SK-N-SH treated with all-trans-retinoic acid at 6 μM for 48 hours (cell line): ENCODE data around the gene ZNF541.

Experiments used
- ATAC-seq: fragments of 200-7000 bp; cut with Tn5 transposase; 3 replicates; pipeline ENCODE4 v1.9.1; 2020; ENCODE audit warnings: mild to moderate bottlenecking, moderate library complexity
- ARNTL ChIP-seq: fragments of 450-650 bp; formaldehyde crosslinking; IDR thresholded peaks from 2 replicates; pipeline ENCODE4 v1.5.0; 2020; ENCODE audit warnings: low read depth, mild to moderate bottlenecking, moderate library complexity, borderline replicate concordance
- BACH2 ChIP-seq: fragments of 250-450 bp; sonication (Bioruptor Pico); IDR thresholded peaks from 2 replicates; pipeline ENCODE4 v1.9.0; 2021; ENCODE audit warnings: mild to moderate bottlenecking, borderline replicate concordance
- CREB5 ChIP-seq: fragments of 250-450 bp; sonication (Bioruptor Pico); IDR thresholded peaks from 2 replicates; pipeline ENCODE4 v1.5.1; 2020; ENCODE audit warnings: low read depth, mild to moderate bottlenecking, moderate library complexity
- CSDC2 ChIP-seq: fragments of 250-450 bp; sonication (Bioruptor Pico); IDR thresholded peaks from 2 replicates; pipeline ENCODE4 v1.5.0; 2020; ENCODE audit warnings: mild to moderate bottlenecking, moderate library complexity
- ESRRG ChIP-seq: fragments of 250-450 bp; sonication (Bioruptor Pico); IDR thresholded peaks from 2 replicates; pipeline ENCODE4 v1.6.1; 2021; ENCODE audit warnings: mild to moderate bottlenecking
- GLIS3 ChIP-seq: fragments of 250-450 bp; sonication (Bioruptor Pico); IDR thresholded peaks from 2 replicates; pipeline ENCODE4 v1.5.0; 2020; ENCODE audit warnings: mild to moderate bottlenecking, moderate library complexity
- ISL1 ChIP-seq: fragments of 250-450 bp; sonication (Bioruptor Pico); IDR thresholded peaks from 2 replicates; pipeline ENCODE4 v2.1.2; 2022; ENCODE audit warnings: mild to moderate bottlenecking, moderate library complexity
- OSR1 ChIP-seq: fragments of 250-450 bp; sonication (Bioruptor Pico); IDR thresholded peaks from 2 replicates; pipeline ENCODE4 v1.8.0; 2022; ENCODE audit warnings: moderate library complexity, mild to moderate bottlenecking, inconsistent platforms
- PATZ1 ChIP-seq: fragments of 250-450 bp; sonication (Bioruptor Pico); IDR thresholded peaks from 2 replicates; pipeline ENCODE4 v1.8.0; 2020; ENCODE audit warnings: mild to moderate bottlenecking, moderate library complexity, borderline replicate concordance
- POU6F1 ChIP-seq: fragments of 250-450 bp; sonication (Bioruptor Pico); IDR thresholded peaks from 2 replicates; pipeline ENCODE4 v1.8.0; 2021; ENCODE audit warnings: low read depth, mild to moderate bottlenecking, moderate library complexity, borderline replicate concordance
- PPARA ChIP-seq: fragments of 250-450 bp; sonication (Bioruptor Pico); IDR thresholded peaks from 2 replicates; pipeline ENCODE4 v1.5.0; 2020; ENCODE audit warnings: mild to moderate bottlenecking, borderline replicate concordance
- RARB ChIP-seq: fragments of 250-450 bp; sonication (Bioruptor Pico); IDR thresholded peaks from 2 replicates; pipeline ENCODE4 v1.8.0; 2021; ENCODE audit warnings: mild to moderate bottlenecking, moderate library complexity
- SNAI2 ChIP-seq: fragments of 250-450 bp; sonication (Bioruptor Pico); IDR thresholded peaks from 2 replicates; pipeline ENCODE4 v1.5.0; 2020; ENCODE audit warnings: mild to moderate bottlenecking, moderate library complexity
- TCF4 ChIP-seq: fragments of 250-450 bp; sonication (Bioruptor Pico); IDR thresholded peaks from 2 replicates; pipeline ENCODE4 v1.8.0; 2021; ENCODE audit warnings: mild to moderate bottlenecking, moderate library complexity, borderline replicate concordance
- TOX ChIP-seq: fragments of 250-450 bp; sonication (Bioruptor Pico); IDR thresholded peaks from 2 replicates; pipeline ENCODE4 v1.8.0; 2021; ENCODE audit warnings: mild to moderate bottlenecking, moderate library complexity, borderline replicate concordance
- TSHZ2 ChIP-seq: fragments of 250-450 bp; sonication (Bioruptor Pico); IDR thresholded peaks from 2 replicates; pipeline ENCODE4 v1.5.0; 2020; ENCODE audit warnings: mild to moderate bottlenecking, moderate library complexity
- ZC3H10 ChIP-seq: fragments of 250-450 bp; sonication (Bioruptor Pico); IDR thresholded peaks from 2 replicates; pipeline ENCODE4 v1.5.1; 2021; ENCODE audit warnings: mild to moderate bottlenecking, moderate library complexity
- ZFP3 ChIP-seq: fragments of 250-450 bp; sonication (Bioruptor Pico); IDR thresholded peaks from 2 replicates; pipeline ENCODE4 v1.5.0; 2020; ENCODE audit warnings: mild to moderate bottlenecking, moderate library complexity
- ZFP30 ChIP-seq: fragments of 450-650 bp; formaldehyde crosslinking; IDR thresholded peaks from 2 replicates; pipeline ENCODE4 v1.5.0; 2022; ENCODE audit warnings: mild to moderate bottlenecking, moderate library complexity
- ZNF565 ChIP-seq: fragments of 450-650 bp; formaldehyde crosslinking; conservative IDR thresholded peaks from 2 replicates; pipeline ENCODE4 v1.5.0; 2020; ENCODE audit warnings: low read depth, mild to moderate bottlenecking, moderate library complexity
- ZNF70 ChIP-seq: fragments of 450-650 bp; formaldehyde crosslinking; IDR thresholded peaks from 2 replicates; pipeline ENCODE4 v1.5.0; 2020; ENCODE audit warnings: mild to moderate bottlenecking, moderate library complexity
- ZNF8 ChIP-seq: fragments of 450-650 bp; formaldehyde crosslinking; IDR thresholded peaks from 2 replicates; pipeline ENCODE4 v1.5.0; 2020; ENCODE audit warnings: mild to moderate bottlenecking, moderate library complexity

ZNF541 gene

GRCh38 chr19:47615230-47615629, 42.3 kb upstream of the ZNF541 start:
- ATAC-seq: no peak
- no peak for TF ChIP-seq PPARA (CRISPR knock-in tag)
- no peak for TF ChIP-seq TCF4 (CRISPR knock-in tag)
- TF ChIP-seq ZNF70 (CRISPR knock-in tag): no peak
- no peak for TF ChIP-seq ZNF8 (CRISPR knock-in tag)
- TF ChIP-seq ZC3H10 (CRISPR knock-in tag): no peak
- no peak for TF ChIP-seq TSHZ2 (CRISPR knock-in tag)
- TF ChIP-seq OSR1 (CRISPR knock-in tag): no peak
- TF ChIP-seq SNAI2 (CRISPR knock-in tag): no peak
- no peak for TF ChIP-seq ZFP30 (CRISPR knock-in tag)
- no peak for TF ChIP-seq ESRRG (CRISPR knock-in tag)
- TF ChIP-seq PATZ1 (CRISPR knock-in tag): no peak
- no peak for TF ChIP-seq ZNF565 (CRISPR knock-in tag)
- no peak for TF ChIP-seq BACH2 (CRISPR knock-in tag)
- no peak for TF ChIP-seq ARNTL (CRISPR knock-in tag)
- no peak for TF ChIP-seq GLIS3
- no peak for TF ChIP-seq RARB (CRISPR knock-in tag)
- TF ChIP-seq CREB5: no peak
- TF ChIP-seq ZFP3 (CRISPR knock-in tag): no peak
- TF ChIP-seq POU6F1 (CRISPR knock-in tag): no peak
- TF ChIP-seq CSDC2 (CRISPR knock-in tag): no peak

- no peak for TF ChIP-seq SNAI2 (CRISPR knock-in tag)
- no peak for TF ChIP-seq ZNF70 (CRISPR knock-in tag)
- TF ChIP-seq CSDC2 (CRISPR knock-in tag): no peak
- no peak for TF ChIP-seq ZNF565 (CRISPR knock-in tag)
- TF ChIP-seq GLIS3: no peak
- no peak for TF ChIP-seq BACH2 (CRISPR knock-in tag)
- no peak for TF ChIP-seq TSHZ2 (CRISPR knock-in tag)
- TF ChIP-seq ZC3H10 (CRISPR knock-in tag): no peak
- TF ChIP-seq ZNF8 (CRISPR knock-in tag): no peak
- TF ChIP-seq ESRRG (CRISPR knock-in tag): no peak
- no peak for TF ChIP-seq ISL1 (CRISPR knock-in tag)
- TF ChIP-seq PATZ1 (CRISPR knock-in tag): no peak
- TF ChIP-seq ARNTL (CRISPR knock-in tag): no peak
- no peak for TF ChIP-seq POU6F1 (CRISPR knock-in tag)
- no peak for TF ChIP-seq OSR1 (CRISPR knock-in tag)
- TF ChIP-seq TCF4 (CRISPR knock-in tag): no peak
- no peak for TF ChIP-seq ZFP30 (CRISPR knock-in tag)
- no peak for TF ChIP-seq PPARA (CRISPR knock-in tag)
- TF ChIP-seq CREB5: no peak
- TF ChIP-seq TOX: no peak
- no peak for ATAC-seq
Observed at GRCh38 chr19:47614559-47614958, 41.6 kb upstream of the ZNF541 start.
